DMS153 treated with DMSO at 0.1 percent for 48 hours (cell line): ENCODE results near the gene MACC1.
"Not testable (repeated sequence)": the region's sequence is repeated elsewhere in the genome, so short reads cannot be mapped to it uniquely, and the experiment has no call there.

Source experiments
- DNase-seq: peaks from one replicate; lab custom pipeline; 2025; ENCODE audit not compliant: unreplicated experiment; lab: John Stamatoyannopoulos, UW

MACC1 gene

DNA sequence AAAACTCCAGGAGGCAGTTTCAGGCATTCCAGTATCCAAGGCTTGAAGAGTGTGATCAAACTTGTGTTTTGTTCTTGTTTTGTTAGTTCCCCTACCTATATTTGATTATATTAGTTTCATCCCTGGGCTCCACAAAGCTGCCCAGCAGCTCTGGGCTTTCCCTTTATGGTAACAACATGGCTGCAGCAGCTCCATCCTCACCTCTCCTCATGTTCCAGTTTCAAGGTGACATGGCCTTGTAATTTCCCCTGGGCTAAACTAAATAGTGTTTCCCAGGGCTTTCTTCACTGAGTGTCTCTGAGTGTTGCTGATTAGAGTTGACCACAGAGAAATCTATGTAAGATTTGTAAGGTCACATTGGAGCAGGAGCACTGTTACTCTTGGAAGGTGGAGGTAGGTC, 83.4 kb downstream of the MACC1 start:
- no peak for DNase-seq

DNA sequence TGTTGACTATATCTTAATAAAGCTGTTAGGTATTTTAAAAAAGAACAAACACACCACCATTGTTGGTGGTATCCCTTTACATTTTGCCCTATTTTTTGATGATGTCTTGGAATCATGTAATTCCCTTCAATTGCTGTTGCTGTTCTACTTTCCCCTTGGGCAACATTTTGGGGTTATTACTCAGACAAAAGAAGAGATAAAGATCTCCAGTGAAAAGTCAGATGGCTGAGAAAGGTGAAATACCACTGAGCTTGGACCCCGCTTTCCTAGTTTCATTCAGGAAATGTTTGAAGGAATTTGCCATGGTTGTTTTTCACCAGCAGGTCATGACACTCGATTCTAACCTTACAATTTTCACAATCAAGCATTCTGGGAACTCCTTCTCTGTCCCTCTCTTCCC, 84.6 kb downstream of the MACC1 start:
- no peak for DNase-seq

DNA sequence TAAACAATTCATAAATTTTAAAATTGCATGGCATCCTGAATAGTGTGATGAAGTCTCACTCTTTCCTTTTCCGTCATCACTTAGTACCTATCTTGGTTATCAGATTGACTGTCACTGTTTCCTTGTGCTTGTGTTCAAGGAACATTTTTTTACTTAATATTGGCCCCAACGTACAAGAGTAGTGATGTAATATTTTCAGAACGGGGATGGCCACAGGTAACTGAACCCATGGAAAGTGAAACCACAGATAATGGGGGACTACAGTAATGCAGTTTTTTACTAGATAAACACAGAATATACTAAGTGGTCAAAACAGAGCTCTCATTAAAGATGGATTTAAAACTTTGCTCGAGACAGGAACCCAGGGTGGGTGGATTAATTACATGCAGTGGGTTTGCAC, 85.4 kb downstream of the MACC1 start:
- no peak for DNase-seq

DNA sequence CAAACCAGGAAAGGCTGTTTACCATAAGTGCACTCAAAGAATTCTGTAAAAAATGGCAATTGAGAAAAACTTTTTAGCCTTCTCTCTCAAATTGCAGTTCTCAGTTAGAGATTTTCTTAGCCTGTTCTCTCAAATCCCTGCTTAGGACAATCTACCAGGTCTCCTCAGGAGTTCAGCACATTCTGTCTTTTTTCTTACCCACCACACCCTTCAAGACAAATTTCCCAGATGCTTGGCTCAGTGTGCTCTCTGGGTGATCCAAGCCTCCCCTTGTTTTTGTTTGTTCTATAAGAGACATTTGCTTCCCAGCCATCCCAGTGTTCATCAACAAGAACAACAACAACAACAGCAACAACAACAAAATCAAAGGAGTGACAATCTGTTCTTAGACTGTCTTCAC, 87.3 kb downstream of the MACC1 start:
- no peak for DNase-seq

DNA sequence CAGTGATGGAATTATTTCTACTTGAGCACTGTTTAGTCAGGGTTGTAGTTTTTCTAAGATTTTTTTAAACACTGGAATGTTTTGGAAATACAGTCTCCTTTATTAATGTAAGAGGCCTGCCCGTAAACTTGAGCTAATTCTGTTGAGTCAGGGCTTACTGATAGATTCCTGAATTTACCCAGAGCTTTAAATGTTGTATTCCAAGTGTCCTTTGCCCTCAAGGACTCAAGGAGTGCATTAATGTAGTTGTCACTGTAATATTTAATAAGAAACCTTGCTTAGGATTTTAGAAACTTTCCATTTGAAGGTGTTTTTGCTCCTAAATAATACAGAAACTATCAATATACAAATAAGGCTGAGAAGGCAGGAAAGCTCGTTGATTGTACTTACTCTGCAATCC, 89.2 kb downstream of the MACC1 start:
- DNase-seq, result no peak

DNA sequence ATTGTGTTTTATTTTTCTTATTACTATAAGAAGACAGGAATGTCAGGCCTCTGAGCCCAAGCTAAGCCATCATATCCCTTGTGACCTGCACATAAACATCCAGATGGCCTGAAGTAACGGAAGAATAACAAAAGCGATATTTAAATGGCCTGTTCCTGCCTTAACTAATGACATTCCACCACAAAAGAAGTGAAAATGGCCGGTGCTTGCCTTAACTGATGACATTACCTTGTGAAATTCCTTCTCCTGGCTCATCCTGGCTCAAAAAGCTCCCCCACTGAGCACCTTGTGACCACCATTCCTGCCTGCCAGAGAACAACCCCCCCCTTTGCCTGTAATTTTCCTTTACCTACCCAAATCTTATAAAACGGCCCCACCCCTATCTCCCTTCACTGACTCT, 91.1 kb downstream of the MACC1 start:
- DNase-seq, result not testable (repeated sequence)

DNA sequence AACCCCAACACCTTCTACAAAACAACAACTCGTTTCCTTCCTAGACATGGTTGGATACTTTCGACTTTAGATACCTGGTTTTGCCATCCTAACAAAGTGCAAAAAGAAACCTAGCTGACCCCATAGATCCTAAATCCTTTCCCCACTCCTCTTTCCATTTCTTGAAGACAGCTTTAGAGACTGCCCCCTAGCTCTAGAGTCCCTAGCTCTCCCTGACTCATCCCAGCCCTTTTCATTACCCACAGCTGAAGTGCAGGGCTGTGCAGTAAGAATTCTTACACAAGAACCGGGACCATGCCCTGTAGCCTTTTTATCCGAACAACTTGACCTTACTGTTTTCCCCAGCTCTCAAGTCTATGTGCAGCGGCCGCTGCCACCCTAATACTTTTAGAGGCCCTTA, 93.1 kb downstream of the MACC1 start:
- not testable (repeated sequence) for DNase-seq

DNA sequence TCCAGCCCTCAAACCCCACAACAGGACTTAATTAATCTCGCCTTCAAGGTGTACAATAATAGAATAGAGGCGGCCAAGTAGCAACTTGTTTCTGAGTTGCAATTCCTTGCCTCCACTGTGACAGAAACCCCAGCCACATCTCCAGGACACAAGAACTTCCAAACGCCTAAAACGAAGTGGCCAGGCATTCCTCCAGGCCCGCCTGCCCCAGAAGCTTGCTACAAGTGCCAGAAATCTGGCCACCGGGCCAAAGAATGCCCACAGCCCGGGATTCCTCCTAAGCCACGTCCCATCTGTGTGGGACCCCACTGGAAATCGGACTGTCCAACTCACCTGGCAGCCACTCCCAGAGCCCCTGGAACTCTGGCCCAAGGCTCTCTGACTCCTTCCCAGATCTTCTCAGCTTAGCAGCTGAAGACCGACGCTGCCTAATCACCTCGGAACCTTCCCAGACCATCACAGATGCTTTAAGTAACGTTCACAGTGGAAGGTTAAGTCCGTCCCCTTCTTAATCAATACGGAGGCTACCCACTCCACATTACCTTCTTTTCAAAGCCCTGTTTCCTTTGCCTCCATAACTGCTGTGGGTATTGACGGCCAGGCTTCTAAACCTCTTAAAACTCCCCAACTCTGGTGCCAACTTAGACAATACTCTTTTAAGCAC, 94.4 kb downstream of the MACC1 start:
- not testable (repeated sequence) for DNase-seq

DNA sequence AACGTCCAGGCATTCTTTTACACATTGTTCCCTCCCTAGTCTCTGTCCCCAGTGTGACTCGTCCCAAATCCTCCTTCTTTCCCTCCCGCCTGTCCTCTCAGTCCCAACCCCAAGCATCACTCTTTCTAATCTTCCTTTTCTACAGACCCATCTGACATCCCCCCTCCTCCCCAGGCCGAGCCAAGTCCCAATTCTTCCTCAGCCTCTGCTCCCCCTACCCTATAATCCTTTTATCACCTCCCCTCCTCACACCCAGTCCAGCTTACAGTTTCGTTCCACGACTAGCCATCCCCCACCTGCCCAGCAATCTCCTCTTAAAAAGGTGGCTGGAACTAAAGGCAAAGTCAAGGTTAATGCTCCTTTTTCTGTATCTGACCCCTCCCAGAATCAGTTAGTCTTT, 95.1 kb downstream of the MACC1 start:
- DNase-seq, result no peak

DNA sequence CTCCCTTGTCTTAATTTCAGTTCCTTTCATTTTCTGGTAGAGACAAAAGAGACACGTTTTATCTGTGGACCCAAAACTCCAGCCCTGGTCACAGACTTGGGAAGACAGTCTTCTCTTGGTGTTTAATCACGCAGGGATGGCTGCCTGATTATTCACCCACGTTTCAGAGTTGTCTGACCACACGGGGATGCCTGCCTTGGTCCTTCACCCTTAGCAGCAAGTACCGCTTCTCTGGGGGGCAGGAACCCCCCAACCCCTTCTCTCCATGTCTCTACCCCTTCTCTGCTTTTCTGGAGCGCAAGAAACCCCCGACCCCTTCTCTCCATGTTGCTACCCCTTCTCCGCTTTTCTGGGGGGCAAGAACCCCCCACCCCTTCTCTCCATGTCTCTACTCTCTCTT, 95.8 kb downstream of the MACC1 start:
- no peak for DNase-seq

DNA sequence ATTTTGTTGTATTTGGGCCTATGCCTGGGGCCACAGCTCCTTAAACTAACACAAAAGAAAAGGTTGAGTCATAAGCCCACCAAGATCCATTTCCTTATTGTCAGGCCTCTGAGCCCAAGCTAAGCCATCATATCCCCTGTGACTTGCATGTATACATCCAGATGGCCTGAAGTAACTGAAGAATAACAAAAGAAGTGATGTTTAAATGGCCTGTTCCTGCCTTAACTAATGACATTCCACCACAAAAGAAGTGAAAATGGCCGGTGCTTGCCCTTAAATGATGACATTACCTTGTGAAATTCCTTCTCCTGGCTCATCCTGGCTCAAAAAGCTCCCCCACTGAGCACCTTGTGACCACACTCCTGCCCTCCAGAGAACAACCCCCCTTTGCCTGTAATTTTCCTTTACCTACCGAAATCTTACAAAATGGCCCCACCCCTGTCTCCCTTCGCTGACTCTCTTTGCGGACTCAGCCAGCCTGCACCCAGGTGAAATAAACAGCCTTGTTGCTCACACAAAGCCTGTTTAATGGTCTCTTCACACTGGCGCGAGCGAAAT, 96.5 kb downstream of the MACC1 start:
- DNase-seq, result not testable (repeated sequence)

DNA sequence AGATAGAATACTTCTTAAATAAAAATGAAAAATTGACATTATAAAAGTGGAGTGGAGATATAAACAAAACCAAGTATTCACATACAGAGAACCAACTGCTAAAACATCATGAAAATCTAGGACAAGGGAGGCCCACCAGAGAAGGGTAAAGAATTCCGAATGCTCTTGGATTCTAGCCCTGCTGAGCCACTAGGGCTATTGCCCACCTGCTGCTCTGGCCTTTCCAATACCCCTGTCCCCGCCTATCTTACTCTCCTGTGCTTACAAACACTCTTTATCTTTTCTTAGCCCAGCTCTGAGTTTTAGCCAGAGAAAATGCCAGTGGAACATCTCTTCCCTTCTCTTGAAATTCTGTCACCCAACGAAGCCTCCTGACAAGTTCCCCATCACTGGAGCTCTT, 100.3 kb downstream of the MACC1 start:
- no peak for DNase-seq

DNA sequence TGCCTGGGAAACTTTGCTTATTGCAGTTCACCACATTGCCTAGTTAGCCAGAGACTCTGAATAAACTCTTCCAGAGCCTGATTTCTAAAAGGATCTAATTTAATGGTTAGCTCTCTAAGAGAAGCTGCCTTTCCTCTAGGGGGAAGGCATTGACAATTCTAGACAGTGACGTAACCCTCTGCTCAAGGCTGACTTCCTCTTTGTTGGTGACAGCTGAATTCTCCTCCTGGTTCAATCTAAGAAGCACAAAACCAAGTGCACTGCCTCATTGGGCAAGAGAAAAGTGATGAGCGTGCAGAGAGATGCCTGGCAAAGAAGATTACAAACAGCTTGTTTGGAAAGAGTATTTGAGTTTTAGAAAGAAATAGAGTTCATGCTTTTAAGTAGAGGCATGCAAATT, 102.7 kb downstream of the MACC1 start:
- no peak for DNase-seq

DNA sequence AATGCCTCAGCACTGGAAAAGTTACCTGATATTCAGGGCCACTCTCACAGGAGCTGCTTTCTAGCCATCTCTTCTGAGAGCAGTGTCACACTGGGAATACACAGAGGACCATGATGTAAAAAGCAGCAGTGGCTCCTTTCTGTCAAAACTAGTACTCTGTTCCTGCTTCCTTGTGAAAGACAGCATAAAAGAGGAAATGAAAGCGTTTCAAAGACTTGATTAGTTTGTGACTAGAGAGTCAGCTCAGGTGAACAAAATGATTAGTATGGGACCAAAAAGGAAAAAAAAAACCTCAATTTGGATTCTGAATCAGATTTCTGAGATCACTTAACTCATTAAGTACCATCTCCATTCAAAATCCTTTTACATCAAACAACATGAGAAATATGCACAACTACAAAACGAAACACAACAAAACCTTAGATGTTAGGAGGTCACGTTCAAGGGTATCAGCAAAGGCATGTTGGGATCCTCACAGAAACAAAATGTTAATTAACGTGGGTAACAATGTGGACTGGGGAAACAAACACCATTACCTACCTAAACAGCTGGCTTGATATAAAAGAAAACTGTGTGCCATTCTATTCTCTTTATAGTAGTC, 103.7 kb downstream of the MACC1 start:
- no peak for DNase-seq

DNA sequence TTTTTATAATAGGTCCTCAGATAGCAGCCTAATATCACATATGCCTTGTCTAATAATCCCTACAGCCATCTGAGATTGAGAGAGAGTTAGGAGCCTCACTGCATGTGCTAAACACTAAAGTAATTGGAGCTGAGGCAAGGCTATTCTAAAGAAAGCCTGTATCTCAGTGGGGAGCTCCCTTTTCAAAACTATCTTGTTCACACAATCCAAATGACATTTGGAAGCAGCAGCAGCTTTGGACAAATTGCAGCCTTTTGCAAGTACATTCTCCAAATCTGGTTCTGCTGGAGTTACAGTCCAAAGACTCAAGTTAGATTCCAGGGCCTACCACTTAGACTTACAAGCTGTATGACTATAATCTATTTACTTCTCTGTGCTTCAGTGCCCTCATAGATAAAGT, 104.5 kb downstream of the MACC1 start:
- DNase-seq, result no peak

DNA sequence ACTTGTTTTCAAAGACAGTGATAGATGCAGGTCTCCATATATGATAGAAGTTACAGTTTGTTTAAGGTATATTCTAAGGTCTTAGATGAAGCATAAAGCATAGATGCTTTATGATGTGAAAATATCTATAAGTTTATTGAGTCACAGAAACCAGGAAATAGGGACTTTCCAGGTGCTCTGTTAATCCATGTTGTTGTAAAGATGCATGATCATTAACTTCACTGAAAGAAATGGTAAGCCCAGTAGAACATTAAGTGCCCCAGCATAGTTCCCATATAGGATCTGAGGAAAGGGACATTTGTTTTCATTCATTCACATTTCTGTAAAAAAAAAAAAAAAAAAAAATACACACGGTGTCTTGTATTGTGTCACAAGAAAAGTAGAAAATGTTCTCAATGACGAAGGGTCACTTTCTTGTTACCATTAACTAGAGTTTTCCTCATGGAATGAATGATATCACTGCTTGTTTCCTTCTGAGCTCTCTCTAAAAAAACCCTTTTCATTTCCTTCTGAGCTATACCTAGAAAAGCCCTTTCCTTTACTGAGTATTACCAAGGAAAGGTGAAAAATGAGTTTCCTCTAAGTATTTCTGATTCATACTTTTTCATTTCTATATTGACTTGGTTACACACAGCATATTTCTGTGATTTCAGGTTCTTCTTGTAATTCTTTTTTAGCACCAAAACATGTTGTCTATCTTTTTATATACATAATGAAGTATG, 105.2 kb downstream of the MACC1 start:
- no peak for DNase-seq

DNA sequence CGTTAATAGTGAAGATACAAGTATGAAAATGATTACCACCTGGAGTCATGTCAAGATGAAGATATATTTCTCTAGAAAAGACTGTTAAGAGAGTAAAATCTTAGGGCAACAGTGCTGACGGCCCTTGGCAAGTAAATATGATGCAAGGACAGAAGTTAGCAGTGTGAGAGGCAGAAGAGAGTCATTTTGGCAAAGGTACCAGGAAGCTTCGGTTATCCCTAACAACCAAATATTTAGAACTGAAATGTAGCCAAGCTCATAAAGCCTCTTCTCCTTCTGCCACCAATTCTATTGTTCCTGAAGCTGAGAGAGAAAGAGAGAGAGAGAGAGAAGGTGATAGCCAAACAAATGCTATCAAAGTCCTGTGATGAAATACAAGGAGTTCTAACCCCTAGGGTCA, 109.6 kb downstream of the MACC1 start:
- DNase-seq, result peak; percentile 72

DNA sequence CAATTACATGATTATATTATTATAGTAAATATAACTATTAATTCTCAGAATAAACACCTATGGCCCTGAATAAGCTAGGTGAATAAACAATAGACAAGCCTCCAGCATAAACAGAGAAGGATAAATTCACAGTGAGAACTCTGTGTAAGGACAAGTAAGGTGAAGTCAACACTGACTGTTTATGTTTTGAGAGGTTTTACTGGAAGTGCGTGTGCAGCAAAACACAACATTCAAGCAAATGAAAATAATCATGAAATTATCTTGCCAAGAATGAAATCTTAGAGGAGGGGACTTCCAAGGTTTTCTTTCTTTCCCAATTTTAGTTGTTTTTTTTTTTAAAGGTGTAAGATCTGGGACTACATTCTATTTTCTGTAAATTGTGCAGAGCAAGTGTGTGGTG, 112.5 kb downstream of the MACC1 start:
- DNase-seq, result no peak

DNA sequence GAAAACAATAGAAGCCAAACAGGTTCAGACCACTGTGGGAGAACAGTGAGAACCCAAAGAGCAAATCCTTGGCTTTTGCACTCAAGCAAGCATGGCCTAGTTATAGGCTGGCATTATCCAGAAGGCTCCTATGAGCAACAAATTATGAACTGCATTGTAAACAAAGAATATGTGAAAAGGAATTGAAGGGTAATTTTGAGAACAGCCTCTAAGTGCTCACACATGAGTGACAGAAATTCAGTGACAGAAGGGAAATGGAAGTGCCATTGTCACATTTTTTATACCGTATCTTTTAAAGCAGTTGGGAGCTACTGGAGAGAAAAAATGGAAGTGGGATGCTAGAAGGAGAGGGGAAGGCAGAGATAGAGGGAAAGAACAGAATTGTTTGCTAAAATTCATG, 114.2 kb downstream of the MACC1 start:
- DNase-seq, result no peak

DNA sequence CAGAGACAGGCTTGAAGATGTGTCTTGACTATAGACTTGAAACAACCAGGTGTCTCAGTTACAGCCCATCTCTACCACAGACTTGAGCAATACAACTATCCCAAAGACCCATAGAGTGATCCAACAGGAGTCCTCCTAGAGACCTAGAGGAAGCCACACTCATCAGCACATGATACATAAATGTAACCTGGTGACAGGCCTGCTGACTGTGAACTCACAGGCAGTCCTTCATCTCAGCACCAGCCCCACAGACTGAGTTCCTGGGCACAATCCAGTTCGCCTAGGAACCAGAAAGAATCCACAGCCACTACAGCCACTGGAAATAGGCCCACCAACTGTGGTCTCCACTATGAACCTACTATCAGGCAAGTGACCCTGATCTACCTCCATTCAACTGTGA, 121.3 kb downstream of the MACC1 start:
- DNase-seq, result no peak

DNA sequence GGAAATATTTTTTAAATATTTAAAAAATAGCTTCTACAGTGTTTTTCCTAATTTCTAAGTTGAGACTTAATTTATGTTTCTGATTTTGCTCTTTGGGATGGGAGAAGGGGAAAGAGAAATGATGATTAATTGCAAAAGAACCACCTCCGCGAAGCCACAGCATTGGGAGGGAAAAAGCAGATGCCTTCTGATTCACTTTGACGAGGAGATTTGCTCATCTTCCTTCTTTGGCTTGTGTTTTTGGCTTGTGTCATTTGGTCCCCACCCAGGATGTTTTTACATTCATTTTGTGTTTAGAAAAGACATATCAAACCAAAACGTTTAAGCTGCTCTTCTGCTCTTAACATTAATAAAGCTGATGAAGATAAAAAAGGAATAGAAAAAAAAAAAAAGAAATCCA, 121.7 kb downstream of the MACC1 start:
- no peak for DNase-seq

DNA sequence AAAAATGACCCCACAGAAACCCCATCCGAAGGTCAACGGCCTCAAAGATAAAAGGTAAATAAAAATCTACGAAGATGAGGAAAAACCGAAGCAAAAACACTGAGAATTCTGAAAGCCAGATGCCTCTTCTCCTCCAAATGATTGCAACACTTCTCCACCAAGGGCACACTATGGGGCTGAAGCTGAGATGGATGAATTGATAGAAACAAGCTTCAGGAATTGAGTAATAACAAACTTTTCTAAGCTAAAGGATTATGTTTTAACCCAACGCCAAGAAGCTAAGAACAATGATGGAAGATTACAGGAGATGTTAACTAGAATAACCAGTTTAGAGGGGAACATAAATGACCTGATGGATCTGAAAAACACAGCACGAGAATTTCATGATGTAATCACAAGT, 127.8 kb downstream of the MACC1 start:
- DNase-seq, result no peak
